Muscle layer of duodenum (tissue), 2 donors: Measurements from ENCODE around the gene FAM219A.
"Not testable (repeated sequence)": the region's sequence is repeated elsewhere in the genome, so short reads cannot be mapped to it uniquely, and the experiment has no call there.

ENCODE experiments used
- H3K27ac ChIP-seq: one replicate; pipeline ENCODE4 v1.7.0; 2013; ENCODE audit warnings: mild to moderate bottlenecking, low read length
- H3K27me3 ChIP-seq: one replicate; pipeline ENCODE4 v1.7.0; 2013; ENCODE audit warnings: low read depth, mild to moderate bottlenecking, control low read depth, low read length
- H3K36me3 ChIP-seq, 2 donors: one replicate each; pipeline ENCODE4 v1.7.0; 2013; ENCODE audit warnings: low read length in 2 of 2, control low read depth in 1 of 2, mild to moderate bottlenecking in 1 of 2; ENCODE audit not compliant: insufficient read depth in 2 of 2, control insufficient read depth in 1 of 2
- H3K4me1 ChIP-seq, 2 donors: one replicate each; pipeline ENCODE4 v1.7.0; 2013; ENCODE audit warnings: low read length in 2 of 2, mild to moderate bottlenecking in 2 of 2, control low read depth in 1 of 2, moderate library complexity in 1 of 2; ENCODE audit not compliant: insufficient read depth in 2 of 2, control insufficient read depth in 1 of 2
- H3K4me3 ChIP-seq, 2 donors: one replicate each; pipeline ENCODE4 v1.7.0; 2013; ENCODE audit warnings: low read length in 2 of 2, low read depth in 1 of 2, mild to moderate bottlenecking in 1 of 2
- H3K9me3 ChIP-seq, 2 donors: one replicate each; pipeline ENCODE4 v1.7.0; 2013; ENCODE audit warnings: low read length in 2 of 2, control low read depth in 1 of 2, mild to moderate bottlenecking in 1 of 2; ENCODE audit not compliant: control insufficient read depth in 1 of 2
- donor health status: healthy.

FAM219A gene

DNA sequence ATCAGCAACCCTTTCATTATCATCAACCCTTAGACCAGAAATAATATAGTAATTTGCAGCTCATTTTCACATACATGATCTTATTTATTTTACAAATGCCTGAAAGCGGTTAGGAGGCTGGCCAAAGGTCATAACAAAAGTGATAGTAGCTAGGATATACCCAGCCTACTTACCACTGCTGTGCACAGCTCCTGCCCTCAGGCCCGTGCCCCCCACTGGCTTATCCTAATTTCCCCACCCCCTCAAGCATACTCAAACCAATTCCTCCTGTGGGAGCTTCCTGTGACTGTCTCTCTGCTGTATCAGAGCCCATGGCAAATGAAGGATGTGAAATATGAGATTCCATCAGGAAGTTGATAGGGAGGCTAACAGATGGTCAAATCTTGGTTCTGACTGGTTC, 14.8 kb downstream of the FAM219A start:
- no peak overlapping the region for H3K27ac ChIP-seq
- H3K27me3 ChIP-seq: no peaks in the 10 kb centered on the region
- H3K4me1 ChIP-seq: peaks cover 4 to 7% of the 10 kb centered on the region in 2 donors
- no peaks in the 10 kb centered on the region for H3K9me3 ChIP-seq
- H3K36me3 ChIP-seq: peaks cover 0 to 6% of the 10 kb centered on the region in 2 donors
- H3K4me3 ChIP-seq: no peak overlapping the region

DNA sequence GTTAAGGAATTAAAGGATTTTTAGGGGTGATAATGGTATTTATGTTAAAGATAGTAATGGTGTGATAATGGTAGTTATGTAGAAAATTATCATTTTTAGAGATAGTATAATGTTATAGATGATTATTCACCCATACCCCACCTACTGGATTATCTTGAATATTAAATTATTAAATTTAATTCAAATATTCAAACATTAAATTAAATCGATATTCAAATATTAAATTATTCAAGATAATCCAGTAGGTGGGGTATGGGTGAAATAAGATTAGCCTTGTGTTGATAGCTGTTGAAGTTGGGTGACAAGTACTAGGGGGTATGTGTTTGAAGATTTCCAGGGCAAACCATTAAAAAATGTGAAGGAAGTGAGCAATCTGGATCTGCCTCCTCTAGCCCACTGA, 15.6 kb downstream of the FAM219A start:
- Histone ChIP-seq H3K27me3 (no peaks in the 10 kb centered on the region), H3K4me3 (no peak overlapping the region), H3K4me1 (peaks cover 4 to 7% of the 10 kb centered on the region in 2 donors), H3K36me3 (peaks cover 0 to 8% of the 10 kb centered on the region in 2 donors), H3K27ac (no peak overlapping the region), H3K9me3 (no peaks in the 10 kb centered on the region)

DNA sequence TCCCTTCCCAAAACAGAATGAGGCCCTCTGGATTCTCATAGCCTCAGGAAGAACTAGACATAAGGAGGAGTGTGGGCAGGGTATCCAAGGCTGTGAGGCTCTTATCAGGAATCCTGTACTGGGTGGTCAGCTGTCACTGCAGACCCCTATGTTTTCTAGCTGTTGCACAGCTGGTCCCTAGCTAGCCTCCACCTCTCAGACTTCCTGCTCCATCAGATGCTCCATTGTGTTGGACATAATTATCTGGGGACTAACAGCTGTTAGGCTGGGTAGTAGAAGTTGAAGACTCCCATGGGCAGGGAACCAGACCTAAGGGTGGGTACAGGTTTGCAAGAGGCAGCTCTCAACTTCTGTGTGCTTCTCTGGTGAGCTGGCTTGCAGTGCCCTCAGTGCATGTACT, 18.4 kb downstream of the FAM219A start:
- Histone ChIP-seq H3K36me3 (peaks cover 0 to 8% of the 10 kb centered on the region in 2 donors), H3K9me3 (no peaks in the 10 kb centered on the region), H3K27ac (no peak overlapping the region), H3K4me3 (no peak overlapping the region), H3K4me1 (peaks cover 4 to 7% of the 10 kb centered on the region in 2 donors), H3K27me3 (no peaks in the 10 kb centered on the region)

DNA sequence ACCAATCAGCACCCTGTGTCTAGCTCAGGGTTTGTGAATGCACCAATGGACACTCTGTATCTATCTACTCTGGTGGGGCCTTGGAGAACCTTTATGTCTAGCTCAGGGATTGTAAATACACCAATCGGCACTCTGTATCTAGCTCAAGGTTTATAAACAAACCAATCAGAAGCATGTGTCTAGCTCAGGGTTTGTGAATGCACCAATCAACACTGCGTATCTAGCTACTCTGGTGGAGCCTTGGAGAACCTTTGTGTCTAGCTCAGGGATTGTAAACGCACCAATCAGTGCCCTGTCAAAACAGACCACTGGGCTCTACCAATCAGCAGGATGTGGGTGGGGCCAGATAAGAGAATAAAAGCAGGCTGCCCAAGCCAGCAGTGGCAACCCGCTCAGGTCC, 19.9 kb downstream of the FAM219A start:
- not testable (repeated sequence) for H3K4me1 ChIP-seq, H3K27me3 ChIP-seq, H3K27ac ChIP-seq, H3K36me3 ChIP-seq, H3K4me3 ChIP-seq, H3K9me3 ChIP-seq

DNA sequence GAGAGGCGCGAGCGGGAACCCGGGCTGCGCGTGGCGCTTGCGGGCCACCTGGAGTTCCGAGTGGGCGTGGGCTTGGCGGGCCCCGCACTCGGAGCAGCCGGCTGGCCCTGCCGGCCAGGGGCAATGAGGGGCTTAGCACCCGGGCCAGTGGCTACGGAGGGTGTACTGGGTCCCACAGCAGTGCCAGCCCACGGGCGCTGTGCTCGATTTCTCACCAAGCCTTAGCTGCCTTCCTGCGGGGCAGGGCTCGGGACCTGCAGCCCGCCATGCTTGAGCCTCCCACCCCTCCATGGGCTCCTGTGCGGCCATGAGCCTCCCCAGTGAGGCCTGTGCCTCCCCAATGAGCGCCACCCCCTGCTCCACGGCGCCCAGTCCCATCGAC, 20.5 kb downstream of the FAM219A start:
- H3K9me3 ChIP-seq, H3K27me3 ChIP-seq, H3K27ac ChIP-seq, H3K4me3 ChIP-seq, H3K36me3 ChIP-seq, H3K4me1 ChIP-seq: not testable (repeated sequence)

DNA sequence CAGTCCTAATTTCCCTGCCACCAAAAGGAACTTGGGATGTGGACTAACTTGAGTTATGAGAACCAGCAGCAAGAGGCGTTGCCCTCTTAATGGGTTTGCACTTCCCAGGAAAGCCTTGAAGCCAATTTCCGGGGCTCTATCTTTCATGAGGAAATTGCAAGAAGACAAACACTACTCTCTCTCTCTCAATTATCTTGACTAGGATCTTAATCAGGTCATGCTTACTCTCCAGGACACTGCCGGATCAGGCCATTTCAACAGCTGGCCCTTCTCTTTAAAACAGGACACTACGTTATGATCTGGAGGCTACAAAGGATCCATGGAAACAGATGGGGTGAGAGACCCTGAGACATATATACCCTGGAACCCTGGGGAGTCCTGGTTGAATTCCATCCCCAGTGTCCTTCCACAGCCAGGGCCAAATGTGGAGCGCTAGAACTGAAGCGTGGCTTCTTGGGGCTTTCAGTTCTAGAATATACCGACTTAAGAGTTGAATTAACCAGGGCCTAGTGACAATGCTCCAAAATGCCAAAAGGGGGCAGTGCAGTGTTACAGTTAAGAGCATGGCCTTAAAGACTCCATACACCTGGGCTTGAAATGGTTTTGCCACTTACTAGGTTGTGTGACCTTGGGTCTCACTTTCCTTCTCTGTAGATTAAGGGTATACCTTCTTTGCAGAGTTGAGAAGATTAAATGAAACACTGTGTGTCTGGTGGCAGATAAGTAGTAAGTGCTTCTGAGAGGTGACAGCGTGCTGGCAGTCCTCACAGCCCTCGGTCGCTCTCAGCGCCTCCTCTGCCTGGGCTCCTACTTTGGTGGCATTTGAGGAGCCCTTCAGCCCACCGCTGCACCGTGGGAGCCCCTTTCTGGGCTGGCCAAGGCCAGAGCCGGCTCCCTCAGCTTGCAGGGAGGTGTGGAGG, 21.1 kb downstream of the FAM219A start:
- H3K27me3 ChIP-seq: no peaks in the 10 kb centered on the region
- no peak overlapping the region for H3K4me3 ChIP-seq
- peaks cover 0 to 8% of the 10 kb centered on the region in 2 donors for H3K36me3 ChIP-seq
- peaks cover 4 to 7% of the 10 kb centered on the region in 2 donors for H3K4me1 ChIP-seq
- H3K9me3 ChIP-seq: no peaks in the 10 kb centered on the region
- H3K27ac ChIP-seq: no peak overlapping the region

DNA sequence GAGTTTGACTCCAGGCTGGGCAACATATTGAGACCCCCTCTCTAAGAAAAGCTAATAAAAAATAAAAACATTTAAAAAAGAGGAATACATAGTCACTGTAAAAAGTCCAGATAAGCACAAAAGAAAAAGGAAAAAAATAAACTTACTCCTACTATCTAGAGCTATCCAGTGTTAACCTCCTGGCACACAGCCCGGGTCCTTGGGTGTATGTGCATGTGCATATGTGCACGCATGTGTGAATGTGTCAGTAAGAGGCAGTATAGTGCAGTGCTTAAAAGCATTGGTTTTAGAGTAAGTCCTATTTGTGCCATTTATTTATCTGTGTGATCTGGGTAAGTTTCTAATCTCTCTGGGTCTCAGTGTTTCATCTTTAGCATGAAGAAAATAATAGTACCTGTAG, 26.7 kb downstream of the FAM219A start:
- H3K9me3 ChIP-seq: no peaks in the 10 kb centered on the region

DNA sequence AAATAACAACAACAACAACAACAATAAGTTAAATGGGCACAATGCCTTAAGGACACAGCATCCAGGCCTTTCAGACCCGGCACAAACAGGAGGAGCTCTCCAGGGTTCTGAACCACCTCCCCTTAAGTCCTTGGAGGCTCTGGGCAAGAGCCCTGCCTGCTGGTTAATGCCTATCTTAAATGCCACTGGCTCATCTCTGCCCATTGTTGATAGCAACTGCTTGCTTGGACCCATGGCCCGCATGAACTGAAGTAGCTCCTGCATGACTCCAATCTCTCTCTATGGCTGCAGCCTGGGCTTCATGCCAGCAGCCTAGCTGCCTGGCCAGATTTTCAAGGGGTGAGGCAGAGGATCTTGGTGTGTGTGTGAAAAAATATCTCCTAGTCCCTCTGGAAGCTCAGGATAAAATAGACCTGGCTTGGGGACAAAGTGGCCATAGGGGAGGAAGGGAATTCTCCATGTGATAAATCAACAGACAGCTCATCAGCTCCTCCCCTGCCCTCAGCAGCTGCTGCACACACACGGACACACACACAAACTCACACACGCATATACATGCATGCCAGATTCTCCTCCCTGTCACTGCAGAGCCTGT, 27.4 kb downstream of the FAM219A start:
- Histone ChIP-seq H3K27ac (no peak overlapping the region), H3K4me3 (no peak overlapping the region), H3K27me3 (no peaks in the 10 kb centered on the region), H3K4me1 (peaks cover 0 to 11% of the 10 kb centered on the region in 2 donors), H3K36me3 (no peaks in the 10 kb centered on the region), H3K9me3 (no peaks in the 10 kb centered on the region)

More for the DNA sequence above, 26.7 kb downstream of the FAM219A start:
- Histone ChIP-seq H3K4me1 (peaks cover 0 to 11% of the 10 kb centered on the region in 2 donors), H3K27me3 (no peaks in the 10 kb centered on the region), H3K4me3 (no peak overlapping the region), H3K27ac (no peak overlapping the region), H3K36me3 (no peaks in the 10 kb centered on the region)

DNA sequence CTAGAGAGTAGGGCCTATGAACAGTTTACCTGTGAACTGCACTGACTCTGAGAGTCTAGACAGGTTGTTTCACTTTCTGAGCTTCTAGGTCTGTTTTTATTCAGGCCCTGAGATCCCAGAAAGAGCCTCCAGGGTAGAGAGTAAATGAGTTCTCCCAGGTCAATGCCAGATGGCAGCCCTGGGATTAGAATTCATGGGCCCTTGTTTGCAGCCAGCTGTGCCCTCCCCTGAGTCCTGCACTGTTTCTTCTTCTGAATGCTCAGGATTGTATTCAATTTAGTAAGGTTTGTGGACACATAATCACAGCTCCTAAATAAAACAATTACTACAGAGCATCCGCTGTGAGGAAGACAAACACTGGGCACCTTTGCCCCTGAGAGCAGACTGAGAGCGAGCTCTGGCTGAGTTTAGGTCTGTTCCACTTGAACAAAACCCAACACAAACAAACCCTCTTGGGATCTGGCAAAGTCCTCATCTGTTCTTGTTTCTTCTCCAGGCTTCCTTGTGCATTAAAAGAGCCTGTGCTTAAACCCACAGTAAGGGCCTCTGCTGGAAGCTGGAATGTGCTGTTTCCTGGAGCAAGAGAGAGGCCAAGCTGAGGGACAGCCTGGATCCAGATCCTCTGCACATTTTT, 29.9 kb downstream of the FAM219A start:
- H3K27ac ChIP-seq: no peak overlapping the region
- no peak overlapping the region for H3K4me3 ChIP-seq
- no peaks in the 10 kb centered on the region for H3K36me3 ChIP-seq
- H3K4me1 ChIP-seq: peaks cover 0 to 11% of the 10 kb centered on the region in 2 donors
- H3K27me3 ChIP-seq: no peaks in the 10 kb centered on the region
- no peaks in the 10 kb centered on the region for H3K9me3 ChIP-seq

DNA sequence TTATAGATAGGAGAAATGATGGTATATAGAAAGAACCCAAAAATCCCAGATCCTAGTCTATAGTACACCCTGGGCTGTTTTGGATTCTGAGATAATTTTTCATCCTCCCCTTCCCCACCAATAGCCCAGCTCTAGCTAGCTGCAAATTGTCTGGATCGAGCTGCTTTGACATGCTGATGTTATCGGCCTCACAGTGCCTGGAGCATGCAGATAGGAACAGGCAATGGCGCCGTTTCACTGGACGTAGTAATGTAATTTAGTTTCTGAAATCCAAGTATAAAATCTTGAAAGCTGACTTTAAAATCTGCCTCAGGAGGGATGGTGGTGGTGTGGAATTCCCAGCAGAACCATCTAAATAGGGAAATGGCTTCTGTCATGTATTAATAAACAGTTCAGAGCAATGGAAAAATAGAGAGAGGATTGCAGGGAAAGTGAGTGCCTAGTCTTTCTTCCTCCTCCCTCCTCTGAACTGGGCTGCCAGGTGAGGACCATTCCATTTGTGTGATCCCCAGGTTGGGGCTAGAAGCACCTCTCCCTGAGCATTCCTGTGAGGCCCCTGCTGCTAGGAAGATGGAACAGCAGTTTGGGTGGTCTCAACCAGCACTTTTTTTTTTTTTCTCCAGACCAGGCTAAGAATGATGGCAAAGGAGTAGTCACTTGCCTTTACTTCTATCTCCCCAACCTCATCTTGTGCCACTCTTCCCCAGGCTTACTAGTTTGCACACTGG, 31.9 kb downstream of the FAM219A start:
- Histone ChIP-seq H3K4me1 (peaks cover 0 to 11% of the 10 kb centered on the region in 2 donors), H3K4me3 (no peak overlapping the region), H3K27me3 (no peaks in the 10 kb centered on the region), H3K36me3 (no peaks in the 10 kb centered on the region), H3K9me3 (no peaks in the 10 kb centered on the region), H3K27ac (no peak overlapping the region)
